Small intestine (tissue), 7 donors: ENCODE measurements around the gene WBP2. TPM values are rescaled to one million over a fixed set of nuclear protein-coding genes. Genes with fewer than 3 reads are reported as not detected.
A peak's percentile ranks its signal among the peaks of the same experiment; 100 is the strongest.
"Not testable (repeated sequence)": the region's sequence is repeated elsewhere in the genome, so short reads cannot be mapped to it uniquely, and the experiment has no call there.

ENCODE experiments used
- DNase-seq, 2 donors: peaks; one replicate each; pipeline versions ENCODE4 v3.0.0 to v3.0.0-alpha.2; 2013
- FAIRE-seq: peaks from 2 replicates; lab custom pipeline; 2012; peaks lifted over from hg19 to GRCh38; lab: Jason Lieb, UNC
- H3K27ac ChIP-seq, 3 donors: one replicate each; pipeline ENCODE4 v1.5.1; 2013; ENCODE audit warnings: low read length in 2 of 3, mild to moderate bottlenecking in 2 of 3, control low read depth in 1 of 3, inconsistent platforms in 1 of 3, low read depth in 1 of 3, moderate library complexity in 1 of 3
- H3K27me3 ChIP-seq, 3 donors: one replicate each; pipeline ENCODE4 v1.6.1; 2013; ENCODE audit warnings: low read length in 3 of 3, inconsistent platforms in 1 of 3; ENCODE audit not compliant: control insufficient read depth in 3 of 3, insufficient read depth in 3 of 3
- H3K36me3 ChIP-seq, 3 donors: one replicate each; pipeline ENCODE4 v1.6.1; 2013; ENCODE audit warnings: low read length in 3 of 3, inconsistent platforms in 1 of 3, low read depth in 1 of 3, mild to moderate bottlenecking in 1 of 3, moderate library complexity in 1 of 3; ENCODE audit not compliant: control insufficient read depth in 3 of 3, insufficient read depth in 2 of 3
- H3K4me1 ChIP-seq, 3 donors: one replicate each; pipeline ENCODE4 v1.6.1; 2013; ENCODE audit warnings: low read length in 2 of 3, inconsistent platforms in 1 of 3, low read depth in 1 of 3, mild to moderate bottlenecking in 1 of 3, moderate library complexity in 1 of 3; ENCODE audit not compliant: control insufficient read depth in 3 of 3, insufficient read depth in 2 of 3
- H3K4me3 ChIP-seq, 3 donors: one replicate each; pipeline ENCODE4 v1.5.1; 2013; ENCODE audit warnings: low read length in 3 of 3, control low read depth in 1 of 3, inconsistent platforms in 1 of 3, low read depth in 1 of 3, mild to moderate bottlenecking in 1 of 3, moderate library complexity in 1 of 3
- H3K9me3 ChIP-seq, 2 donors: one replicate each; pipeline ENCODE4 v1.6.1; 2013; ENCODE audit warnings: low read depth in 1 of 2, low read length in 1 of 2; ENCODE audit not compliant: control insufficient read depth in 2 of 2, insufficient read depth in 1 of 2
- WGBS, 3 donors: extraction: QIAGEN DNeasy Blood & Tissue Kit; methylation state at CpG; one replicate each; pipeline ENCODE4 v1.1.7; 2013; 5-methylcytosine and 5-hydroxymethylcytosine counted together
- polyA plus RNA-seq, 4 donors: library from polyadenylated mRNA; stranded (reverse) in 3 of 4; unstranded in 1 of 4; fragments of 200-250 nt in 3 of 4; fragments of 120-200 nt in 1 of 4; gene quantifications; one replicate each; pipeline versions ENCODE4 v1.2.1 to v1.2.3, GENCODE V29; 2013
- donor health status: healthy with polysubstance abuse.
- donor health status: control.
- donor health status: control.
- donor health status: Bipolar disorder and iron deficiency.
- donor health status: healthy.

WBP2 gene
- polyA plus RNA-seq, 4 donors = 68.4 to 121 (median 99.8) TPM

- 88 to 93% (median 92%) methylated on average over 6 of the region's 6 CpGs for WGBS, 3 donors
- H3K27ac ChIP-seq = no peak overlapping the region
- H3K27me3 ChIP-seq = no peaks in the 10 kb centered on the region
- no peak for DNase-seq
- no peak for FAIRE-seq
- H3K36me3 ChIP-seq = peaks cover 6 to 100% (median 14%) of the 10 kb centered on the region in 3 donors
- no peaks in the 10 kb centered on the region for H3K4me1 ChIP-seq
- H3K4me3 ChIP-seq = no peak overlapping the region
- no peaks in the 10 kb centered on the region for H3K9me3 ChIP-seq
These were observed 41.1 kb downstream of the WBP2 start for GRCh38 chr17:75814021-75814395.

- peaks cover 5 to 99% (median 10%) of the 10 kb centered on the region in 3 donors for H3K36me3 ChIP-seq
- FAIRE-seq = no peak
- no peaks in the 10 kb centered on the region for H3K9me3 ChIP-seq
These were observed 41.8 kb downstream of the WBP2 start for GRCh38 chr17:75813081-75814020.

GRCh38 chr17:75812096-75813013 is 42.8 kb downstream of the WBP2 start:
- 88 to 93% (median 92%) methylated on average over 24 to 27 of the region's 27 CpGs for WGBS, 3 donors
- Histone ChIP-seq H3K4me3 (no peak overlapping the region), H3K4me1 (no peaks in the 10 kb centered on the region), H3K27ac (no peak overlapping the region), H3K9me3 (no peaks in the 10 kb centered on the region), H3K36me3 (peaks cover 3 to 94% (median 9%) of the 10 kb centered on the region in 3 donors), H3K27me3 (no peaks in the 10 kb centered on the region)
- DNase-seq (no peak), FAIRE-seq (no peak)

More at GRCh38 chr17:75813081-75814020, 41.8 kb downstream of the WBP2 start:
- Histone ChIP-seq H3K4me3 (no peak overlapping the region), H3K27me3 (no peaks in the 10 kb centered on the region), H3K4me1 (no peaks in the 10 kb centered on the region), H3K27ac (no peak overlapping the region)
- DNase-seq = no peak
- 90 to 91% (median 90%) methylated on average over 24 of the region's 24 CpGs for WGBS, 3 donors

GRCh38 chr17:75811174-75811573 is 44.0 kb downstream of the WBP2 start:
- FAIRE-seq (no peak), DNase-seq (no peak)
- Histone ChIP-seq H3K4me1 (no peaks in the 10 kb centered on the region), H3K27ac (no peak overlapping the region), H3K9me3 (no peaks in the 10 kb centered on the region), H3K27me3 (no peaks in the 10 kb centered on the region), H3K36me3 (peaks cover 3 to 87% (median 9%) of the 10 kb centered on the region in 3 donors), H3K4me3 (no peak overlapping the region)
- whole genome bisulfite sequencing, 3 donors = 95 to 97% (median 95%) methylated on average over 7 of the region's 7 CpGs

- H3K36me3 ChIP-seq = peaks cover 3 to 87% (median 9%) of the 10 kb centered on the region in 3 donors
- not testable (repeated sequence) for DNase-seq, H3K27ac ChIP-seq, H3K9me3 ChIP-seq, H3K4me1 ChIP-seq, H3K27me3 ChIP-seq, FAIRE-seq, H3K4me3 ChIP-seq
- WGBS, 3 donors = 96 to 97% (median 97%) methylated on average over 11 of the region's 11 CpGs
These were observed 44.4 kb downstream of the WBP2 start for GRCh38 chr17:75810756-75811155.

- Histone ChIP-seq H3K27me3 (no peaks in the 10 kb centered on the region), H3K4me3 (no peak overlapping the region), H3K9me3 (no peaks in the 10 kb centered on the region), H3K27ac (no peak overlapping the region), H3K36me3 (peaks cover 3 to 85% (median 9%) of the 10 kb centered on the region in 3 donors), H3K4me1 (no peaks in the 10 kb centered on the region)
- WGBS, 3 donors = 54 to 79% (median 76%) methylated on average over 5 of the region's 5 CpGs
- FAIRE-seq (no peak), DNase-seq (peak; percentile 33 to 66)
These were observed 44.9 kb downstream of the WBP2 start for GRCh38 chr17:75810216-75810615.

GRCh38 chr17:75809631-75810111 is 45.5 kb downstream of the WBP2 start:
- H3K36me3 ChIP-seq = peaks cover 3 to 80% (median 9%) of the 10 kb centered on the region in 3 donors
- DNase-seq (no peak), FAIRE-seq (no peak)
- H3K27me3 ChIP-seq = no peaks in the 10 kb centered on the region
- WGBS, 3 donors = 92 to 94% (median 92%) methylated on average over 24 of the region's 24 CpGs
- H3K27ac ChIP-seq = peak overlapping the region in 1 of 3 donors; percentile 21
- H3K4me1 ChIP-seq = no peaks in the 10 kb centered on the region
- no peaks in the 10 kb centered on the region for H3K9me3 ChIP-seq
- H3K4me3 ChIP-seq = no peak overlapping the region
